Measurements from ENCODE around the gene IFNL1. TPM values are rescaled to one million over a fixed set of nuclear protein-coding genes. Genes with fewer than 3 reads are reported as not detected.

Gene IFNL1
- polyA plus RNA-seq, 1 donor from 2014 or later: not detected

- peak overlapping the region; percentile 58 for H3K27ac ChIP-seq (ENCODE audit: low read length)
- H3K27me3 ChIP-seq (ENCODE audit: insufficient read depth, low read depth, low read length): no peaks in the 10 kb centered on the region
Measured at GRCh38 chr19:39342647-39343305, 46.6 kb downstream of the IFNL1 start.

GRCh38 chr19:39345956-39346355 lies 49.7 kb downstream of the IFNL1 start:
- peaks cover 52% of the 10 kb centered on the region for H3K79me2 ChIP-seq (replicated peaks; ENCODE audit: insufficient read depth, low read length)
- no peaks in the 10 kb centered on the region for H3K36me3 ChIP-seq (ENCODE audit: insufficient read depth, low read length)
- H3F3A ChIP-seq (ENCODE audit: insufficient read depth, low read length, poor library complexity, severe bottlenecking): peaks cover 5% of the 10 kb centered on the region
- H4K20me1 ChIP-seq (ENCODE audit: insufficient read depth): no peaks in the 10 kb centered on the region
- H3K27me3 ChIP-seq (ENCODE audit: insufficient read depth, low read depth, low read length): no peaks in the 10 kb centered on the region
- no peak overlapping the region for H3K4me2 ChIP-seq (ENCODE audit: low read length)
- H2AFZ ChIP-seq (ENCODE audit: low read depth, low read length): no peak overlapping the region
- H3K27ac ChIP-seq (ENCODE audit: low read length): no peak overlapping the region
- no peak overlapping the region for H3K4me3 ChIP-seq (ENCODE audit: low read length)
- no peak overlapping the region for H3K9ac ChIP-seq (ENCODE audit: low read length)
- no peaks in the 10 kb centered on the region for H3K9me3 ChIP-seq (ENCODE audit: low read length)
- no peaks in the 10 kb centered on the region for H3K9me2 ChIP-seq (ENCODE audit: insufficient read depth, low read length)
- TF ChIP-seq CTCF (IDR thresholded peaks at IDR 0.05; ENCODE audit: poor library complexity, severe bottlenecking) (no peak), RAD21 (conservative IDR thresholded peaks at IDR 0.05) (no peak), EP300 (conservative IDR thresholded peaks at IDR 0.05; ENCODE audit: poor library complexity, severe bottlenecking) (no peak), REST (IDR thresholded peaks at IDR 0.05; ENCODE audit: borderline replicate concordance) (no peak), SMC3 (conservative IDR thresholded peaks at IDR 0.05; ENCODE audit: poor library complexity) (no peak)

More at GRCh38 chr19:39342647-39343305, 46.6 kb downstream of the IFNL1 start:
- Histone ChIP-seq H3K9me3 (ENCODE audit: low read length) (no peaks in the 10 kb centered on the region), H4K20me1 (ENCODE audit: insufficient read depth) (no peaks in the 10 kb centered on the region), H3K4me2 (ENCODE audit: low read length) (peak overlapping the region; percentile 62), H3K4me3 (ENCODE audit: low read length) (peak overlapping the region; percentile 80), H3K9me2 (ENCODE audit: insufficient read depth, low read length) (no peaks in the 10 kb centered on the region), H3F3A (ENCODE audit: insufficient read depth, low read length, poor library complexity, severe bottlenecking) (peaks cover 5% of the 10 kb centered on the region), H3K79me2 (replicated peaks; ENCODE audit: insufficient read depth, low read length) (peaks cover 49% of the 10 kb centered on the region), H3K9ac (ENCODE audit: low read length) (peak overlapping the region; percentile 94), H3K36me3 (ENCODE audit: insufficient read depth, low read length) (no peaks in the 10 kb centered on the region), H2AFZ (ENCODE audit: low read depth, low read length) (no peak overlapping the region)
- TF ChIP-seq POLR2AphosphoS5 (IDR thresholded peaks at IDR 0.05) (no peak), EP300 (conservative IDR thresholded peaks at IDR 0.05; ENCODE audit: poor library complexity, severe bottlenecking) (no peak), MXI1 (conservative IDR thresholded peaks at IDR 0.05; ENCODE audit: poor library complexity, severe bottlenecking) (no peak), CTCF (IDR thresholded peaks at IDR 0.05; ENCODE audit: poor library complexity, severe bottlenecking) (no peak), TAF1 (IDR thresholded peaks at IDR 0.05; ENCODE audit: low read depth) (no peak), RAD21 (conservative IDR thresholded peaks at IDR 0.05) (no peak), EZH2 (IDR thresholded peaks at IDR 0.05; ENCODE audit: borderline replicate concordance, insufficient read depth, low read length, poor library complexity, severe bottlenecking) (no peak), SMC3 (conservative IDR thresholded peaks at IDR 0.05; ENCODE audit: poor library complexity) (no peak), REST (IDR thresholded peaks at IDR 0.05; ENCODE audit: borderline replicate concordance) (no peak)
